ENCODE measurements around the gene TAAR9. TPM values are rescaled to one million over a fixed set of nuclear protein-coding genes. Genes with fewer than 3 reads are reported as not detected.
A peak's percentile ranks its signal among the peaks of the same experiment; 100 is the strongest.
"Not testable (repeated sequence)": the region's sequence is repeated elsewhere in the genome, so short reads cannot be mapped to it uniquely, and the experiment has no call there.

The TAAR9 gene
- total RNA-seq, 1 donor from 2014 or later, result not detected

DNA sequence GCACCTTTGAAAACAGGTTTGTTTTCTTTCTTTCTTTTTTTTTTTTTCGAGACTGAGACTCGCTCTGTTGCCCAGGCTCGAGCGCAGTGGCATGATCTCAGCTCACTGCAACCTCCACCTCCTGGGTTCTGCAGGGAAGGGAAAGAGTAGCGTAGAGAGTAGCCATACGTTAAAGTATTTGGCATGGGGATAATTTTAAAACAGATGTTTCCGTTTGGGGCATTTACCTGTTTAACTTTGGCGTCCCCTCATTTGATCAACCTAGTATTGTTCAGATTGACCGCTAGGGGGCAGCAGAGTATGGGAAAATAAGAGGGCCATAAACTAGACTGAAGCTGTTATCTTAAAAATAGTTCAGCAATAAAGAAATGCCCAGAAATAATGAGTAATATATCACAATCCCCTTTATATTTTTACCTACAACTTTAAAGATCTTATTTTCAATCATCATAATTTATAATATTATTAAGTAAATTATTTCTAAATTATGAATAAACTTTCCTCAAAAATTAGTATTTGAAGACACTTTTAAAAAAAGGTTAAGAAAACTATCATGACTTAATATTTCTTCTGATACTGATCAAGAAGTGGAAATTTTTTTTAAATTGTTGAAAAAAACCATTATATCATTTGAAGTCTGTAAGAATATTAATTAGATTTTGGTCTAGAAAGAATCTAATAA lies 7.6 kb upstream of the TAAR9 start:
- Histone ChIP-seq H3K9me3 (ENCODE audit: low read depth) (no peaks in the 10 kb centered on the region), H3K4me1 (peaks cover 19% of the 10 kb centered on the region), H3K27me3 (no peaks in the 10 kb centered on the region), H4K20me1 (ENCODE audit: low read depth) (no peaks in the 10 kb centered on the region), H3K36me3 (no peaks in the 10 kb centered on the region), H3K9ac (no peak overlapping the region), H3F3A (ENCODE audit: low read depth) (peaks cover 6% of the 10 kb centered on the region), H2AFZ (replicated peaks) (peak overlapping the region; percentile 88), H3K79me2 (ENCODE audit: low read depth) (no peaks in the 10 kb centered on the region), H3K4me2 (peak overlapping the region; percentile 67), H3K4me3 (no peak overlapping the region), H3K27ac (no peak overlapping the region)
- H3K36me3 Mint-ChIP-seq, result peaks cover 3% of the 10 kb centered on the region
- no peak overlapping the region for H3K27ac Mint-ChIP-seq
- peaks cover 17% of the 10 kb centered on the region for H3K4me1 Mint-ChIP-seq
- no peak for TF ChIP-seq EZH2 (IDR thresholded peaks at IDR 0.05)
- TF ChIP-seq, protein P1, sequence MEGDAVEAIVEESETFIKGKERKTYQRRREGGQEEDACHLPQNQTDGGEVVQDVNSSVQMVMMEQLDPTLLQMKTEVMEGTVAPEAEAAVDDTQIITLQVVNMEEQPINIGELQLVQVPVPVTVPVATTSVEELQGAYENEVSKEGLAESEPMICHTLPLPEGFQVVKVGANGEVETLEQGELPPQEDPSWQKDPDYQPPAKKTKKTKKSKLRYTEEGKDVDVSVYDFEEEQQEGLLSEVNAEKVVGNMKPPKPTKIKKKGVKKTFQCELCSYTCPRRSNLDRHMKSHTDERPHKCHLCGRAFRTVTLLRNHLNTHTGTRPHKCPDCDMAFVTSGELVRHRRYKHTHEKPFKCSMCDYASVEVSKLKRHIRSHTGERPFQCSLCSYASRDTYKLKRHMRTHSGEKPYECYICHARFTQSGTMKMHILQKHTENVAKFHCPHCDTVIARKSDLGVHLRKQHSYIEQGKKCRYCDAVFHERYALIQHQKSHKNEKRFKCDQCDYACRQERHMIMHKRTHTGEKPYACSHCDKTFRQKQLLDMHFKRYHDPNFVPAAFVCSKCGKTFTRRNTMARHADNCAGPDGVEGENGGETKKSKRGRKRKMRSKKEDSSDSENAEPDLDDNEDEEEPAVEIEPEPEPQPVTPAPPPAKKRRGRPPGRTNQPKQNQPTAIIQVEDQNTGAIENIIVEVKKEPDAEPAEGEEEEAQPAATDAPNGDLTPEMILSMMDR (IDR thresholded peaks at IDR 0.05), result peak; percentile 90
- TF ChIP-seq EZH2phosphoT487 (IDR thresholded peaks at IDR 0.05), result no peak
- peak; percentile 77 for DNase-seq (ENCODE audit: low spot score)
- peaks cover under 1% of the 10 kb centered on the region for H3K27me3 Mint-ChIP-seq (ENCODE audit: insufficient read depth, low read depth)
- H3K9me3 Mint-ChIP-seq, result peaks cover 14% of the 10 kb centered on the region
- peak overlapping the region; percentile 41 for H3K4me3 Mint-ChIP-seq

DNA sequence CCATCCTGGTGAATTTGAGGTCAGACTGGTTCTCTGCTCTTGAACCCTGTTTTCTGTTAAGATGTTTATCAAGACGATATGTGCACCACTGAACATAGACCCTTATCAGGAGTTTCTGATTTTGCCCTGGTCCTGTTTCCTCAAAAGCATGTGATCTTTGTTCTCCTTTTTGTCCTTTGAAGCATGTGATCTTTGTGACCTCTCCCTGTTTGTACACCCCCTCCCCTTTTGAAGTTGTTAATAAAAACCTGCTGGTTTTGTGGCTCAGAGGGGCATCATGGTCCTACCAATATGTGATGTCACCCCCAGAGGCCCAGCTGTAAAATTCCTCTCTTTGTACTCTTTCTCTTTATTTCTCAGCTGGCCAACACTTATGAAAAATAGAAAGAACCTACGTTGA lies 3.5 kb upstream of the TAAR9 start:
- H3K4me1 ChIP-seq; H3K36me3 Mint-ChIP-seq; H3K79me2 ChIP-seq (ENCODE audit: low read depth); H2AFZ ChIP-seq (replicated peaks); H3F3A ChIP-seq (ENCODE audit: low read depth); H3K27me3 ChIP-seq; H3K4me3 Mint-ChIP-seq; H3K27ac Mint-ChIP-seq; H4K20me1 ChIP-seq (ENCODE audit: low read depth); H3K9me3 ChIP-seq (ENCODE audit: low read depth); H3K4me3 ChIP-seq; H3K36me3 ChIP-seq; H3K9ac ChIP-seq; H3K27ac ChIP-seq; H3K4me2 ChIP-seq; H3K4me1 Mint-ChIP-seq; H3K27me3 Mint-ChIP-seq (ENCODE audit: insufficient read depth, low read depth); DNase-seq (ENCODE audit: low spot score): not testable (repeated sequence)
- H3K9me3 Mint-ChIP-seq, result peaks cover 19% of the 10 kb centered on the region

DNA sequence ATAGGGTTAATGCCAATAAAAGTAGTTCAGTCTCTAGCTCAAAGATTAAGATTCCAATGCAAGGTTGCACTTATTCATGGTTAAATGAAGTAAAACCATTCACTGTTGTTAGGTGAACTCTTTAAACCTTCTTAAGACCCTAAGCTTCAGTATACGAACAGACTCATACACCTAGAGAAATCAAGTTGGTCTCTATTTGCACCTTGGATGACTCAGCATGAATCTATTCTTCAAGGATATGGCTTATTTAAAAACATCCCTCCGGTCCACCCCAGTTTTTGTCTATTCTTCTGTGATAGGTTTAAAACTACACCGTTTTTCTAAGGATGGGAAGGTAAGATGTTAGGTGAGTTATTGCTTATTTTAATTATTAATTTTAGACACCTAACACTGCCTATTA lies 932 bp upstream of the TAAR9 start:
- Mint-ChIP-seq H3K36me3 (no peaks in the 10 kb centered on the region), H3K27me3 (ENCODE audit: insufficient read depth, low read depth) (peaks cover 3% of the 10 kb centered on the region), H3K9me3 (peaks cover 17% of the 10 kb centered on the region), H3K4me1 (no peaks in the 10 kb centered on the region), H3K27ac (no peak overlapping the region), H3K4me3 (no peak overlapping the region)
- Histone ChIP-seq H3K9ac (no peak overlapping the region), H3F3A (ENCODE audit: low read depth) (no peaks in the 10 kb centered on the region), H3K4me3 (no peak overlapping the region), H3K36me3 (no peaks in the 10 kb centered on the region), H3K27me3 (no peaks in the 10 kb centered on the region), H4K20me1 (ENCODE audit: low read depth) (no peaks in the 10 kb centered on the region), H3K27ac (no peak overlapping the region), H2AFZ (replicated peaks) (no peak overlapping the region), H3K4me1 (no peaks in the 10 kb centered on the region), H3K4me2 (no peak overlapping the region), H3K9me3 (ENCODE audit: low read depth) (no peaks in the 10 kb centered on the region), H3K79me2 (ENCODE audit: low read depth) (no peaks in the 10 kb centered on the region)
- TF ChIP-seq, protein P1 (IDR thresholded peaks at IDR 0.05), result no peak
- TF ChIP-seq EZH2 (IDR thresholded peaks at IDR 0.05), result no peak
- TF ChIP-seq EZH2phosphoT487 (IDR thresholded peaks at IDR 0.05), result no peak
- DNase-seq (ENCODE audit: low spot score), result no peak

DNA sequence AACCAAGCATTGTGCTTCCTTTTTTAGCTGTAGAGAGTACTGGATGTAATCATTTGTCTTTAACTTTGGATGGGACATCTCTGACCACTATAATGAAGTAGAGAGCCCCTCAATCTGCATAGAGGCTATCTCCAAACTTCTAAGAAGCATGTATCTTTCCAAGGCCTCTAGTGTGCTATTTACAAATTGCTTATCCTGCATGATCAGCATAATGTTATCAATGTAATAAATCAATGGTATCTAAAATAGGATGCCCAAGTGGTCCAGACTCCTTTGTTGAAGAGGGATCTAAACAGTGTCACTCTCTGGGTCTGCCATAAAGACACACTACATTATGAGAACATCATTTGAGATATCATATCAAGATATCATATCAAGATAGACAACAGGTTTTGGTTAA lies 6.7 kb downstream of the TAAR9 start:
- Histone ChIP-seq H3F3A (ENCODE audit: low read depth) (no peaks in the 10 kb centered on the region), H3K36me3 (no peaks in the 10 kb centered on the region), H3K9ac (no peak overlapping the region), H3K79me2 (ENCODE audit: low read depth) (no peaks in the 10 kb centered on the region), H3K4me2 (no peak overlapping the region), H3K27ac (no peak overlapping the region), H3K4me3 (no peak overlapping the region), H4K20me1 (ENCODE audit: low read depth) (no peaks in the 10 kb centered on the region), H3K27me3 (no peaks in the 10 kb centered on the region), H3K9me3 (ENCODE audit: low read depth) (no peaks in the 10 kb centered on the region), H2AFZ (replicated peaks) (no peak overlapping the region), H3K4me1 (no peaks in the 10 kb centered on the region)
- H3K4me1 Mint-ChIP-seq, result peaks cover 14% of the 10 kb centered on the region
- no peaks in the 10 kb centered on the region for H3K36me3 Mint-ChIP-seq
- H3K9me3 Mint-ChIP-seq, result no peaks in the 10 kb centered on the region
- DNase-seq (ENCODE audit: low spot score), result no peak
- no peak overlapping the region for H3K27ac Mint-ChIP-seq
- no peak for TF ChIP-seq EZH2 (IDR thresholded peaks at IDR 0.05)
- TF ChIP-seq, protein P1 (IDR thresholded peaks at IDR 0.05), result no peak
- TF ChIP-seq EZH2phosphoT487 (IDR thresholded peaks at IDR 0.05), result no peak
- peaks cover 2% of the 10 kb centered on the region for H3K27me3 Mint-ChIP-seq (ENCODE audit: insufficient read depth, low read depth)
- no peak overlapping the region for H3K4me3 Mint-ChIP-seq

All from neural progenitor cell (in vitro differentiated cells).